Endothelial cell of umbilical vein (primary cell): Measurements from ENCODE around the gene ERVW-1. TPM values are rescaled to one million over a fixed set of nuclear protein-coding genes. Genes with fewer than 3 reads are reported as not detected.

Experiments
- BruUV-seq: library from RNA; stranded (reverse); fragments of 400-500 nt; replicated peaks from 2 replicates; lab custom pipeline; 2021; lab: Mats Ljungman, UMichigan
- CTCF ChIA-PET: fragments of 300-600, 350-600 bp; sonication (Branson Sonifier 250); formaldehyde crosslinking; loops from one replicate; lab custom pipeline; 2021; ENCODE audit warnings: antibody characterized with exemption, inconsistent platforms; lab: Charles Lee
- POLR2A ChIA-PET: fragments of 300-600, 350-600 bp; sonication (Branson Sonifier 250); formaldehyde crosslinking; loops from one replicate; lab custom pipeline; 2021; ENCODE audit warnings: antibody characterized with exemption, inconsistent platforms; lab: Charles Lee
- DNase-seq: peaks from one replicate; pipeline ENCODE4 v3.0.0-alpha.2; 2011; ENCODE audit warnings: low read depth, low spot score
- FAIRE-seq: peaks from 2 replicates; lab custom pipeline; 2011; peaks lifted over from hg19 to GRCh38; lab: Jason Lieb, UNC
- H2AFZ ChIP-seq: 2 replicates; pipeline ENCODE4 v1.6.0; 2012; ENCODE audit warnings: low read depth, low read length, control low read depth, inconsistent platforms
- H3K27ac ChIP-seq: 2 replicates; pipeline ENCODE4 v1.5.1; 2011; ENCODE audit warnings: low read depth, mild to moderate bottlenecking, control low read depth, low read length, moderate library complexity; ENCODE audit not compliant: insufficient read depth
- H3K27me3 ChIP-seq, 2 experiments: 2 replicates each; pipeline versions ENCODE4 v1.6.0 to v1.6.1; 2011; ENCODE audit warnings: low read length in 2 of 2, mixed read lengths in 1 of 2; ENCODE audit not compliant: control insufficient read depth in 2 of 2, insufficient read depth in 2 of 2
- H3K36me3 ChIP-seq, 2 experiments: 2 replicates in 1 of 2; 3 replicates in 1 of 2; pipeline ENCODE4 v1.5.1; 2011; ENCODE audit warnings: low read length in 2 of 2, mild to moderate bottlenecking in 1 of 2, moderate library complexity in 1 of 2; ENCODE audit not compliant: control insufficient read depth in 2 of 2, insufficient read depth in 2 of 2; ENCODE audit errors: extremely low read depth in 1 of 2
- H3K4me1 ChIP-seq: 3 replicates; pipeline ENCODE4 v1.5.1; 2011; ENCODE audit warnings: mild to moderate bottlenecking, low read length; ENCODE audit not compliant: control insufficient read depth, insufficient read depth; ENCODE audit errors: extremely low read depth
- H3K4me2 ChIP-seq: 2 replicates; pipeline ENCODE4 v1.6.1; 2011; ENCODE audit warnings: low read length, control low read depth, mixed read lengths; ENCODE audit not compliant: insufficient read depth
- H3K4me3 ChIP-seq, 3 experiments: fragments of 200-600 bp in 1 of 3; sonication (generic), shearing (Covaris generic) in 1 of 3; replicated peaks in 1 of 3; 2 replicates each; pipeline ENCODE4 v1.5.1; 2011 to 2016; ENCODE audit warnings: control low read depth in 3 of 3, low read length in 3 of 3, mild to moderate bottlenecking in 2 of 3, inconsistent platforms in 1 of 3, low read depth in 1 of 3, moderate library complexity in 1 of 3; ENCODE audit not compliant: insufficient read depth in 1 of 3
- H3K79me2 ChIP-seq: 2 replicates; pipeline ENCODE4 v1.6.0; 2012; ENCODE audit warnings: low read length, inconsistent platforms; ENCODE audit not compliant: control insufficient read depth, insufficient read depth
- H3K9ac ChIP-seq: replicated peaks from 2 replicates; pipeline ENCODE3; 2011; ENCODE audit warnings: low read length, control low read depth; ENCODE audit not compliant: insufficient read depth; ENCODE audit errors: extremely low read depth
- H3K9me1 ChIP-seq: replicated peaks from 3 replicates; pipeline ENCODE4 v1.6.0; 2011; ENCODE audit warnings: mild to moderate bottlenecking, low read length; ENCODE audit not compliant: control insufficient read depth, insufficient read depth; ENCODE audit errors: extremely low read depth
- H3K9me3 ChIP-seq: replicated peaks from 2 replicates; pipeline ENCODE4 v1.5.1; 2012; ENCODE audit warnings: low read length, inconsistent platforms; ENCODE audit not compliant: control insufficient read depth, insufficient read depth
- H4K20me1 ChIP-seq: replicated peaks from 2 replicates; pipeline ENCODE3; 2011; ENCODE audit warnings: mild to moderate bottlenecking, low read length; ENCODE audit not compliant: control insufficient read depth, insufficient read depth; ENCODE audit errors: extremely low read depth
- CTCF ChIP-seq, 2 donors: IDR thresholded peaks; 1 replicate in 1 of 2; 2 replicates in 1 of 2; pipeline ENCODE4 v1.5.1; 2011; ENCODE audit warnings: low read length in 2 of 2, mild to moderate bottlenecking in 2 of 2, moderate library complexity in 2 of 2, control low read depth in 1 of 2, inconsistent platforms in 1 of 2, low read depth in 1 of 2; ENCODE audit not compliant: insufficient read depth in 1 of 2; ENCODE audit errors: extremely low read depth in 1 of 2
- EZH2 ChIP-seq: IDR thresholded peaks from 2 replicates; pipeline ENCODE4 v1.6.1; 2012; ENCODE audit warnings: borderline replicate concordance, low read depth, mild to moderate bottlenecking, moderate library complexity, low read length, inconsistent platforms; ENCODE audit not compliant: severe bottlenecking
- FOS ChIP-seq: IDR thresholded peaks from 2 replicates; pipeline ENCODE4 v1.6.1; 2011; ENCODE audit warnings: mild to moderate bottlenecking, low read length, moderate library complexity, borderline replicate concordance; ENCODE audit not compliant: insufficient read depth
- GATA2 ChIP-seq: IDR thresholded peaks from 2 replicates; pipeline ENCODE4 v1.7.0; 2011; ENCODE audit warnings: low read depth, mild to moderate bottlenecking, moderate library complexity, mixed read lengths, low read length; ENCODE audit not compliant: insufficient read length, insufficient read depth
- JUN ChIP-seq: IDR thresholded peaks from 2 replicates; pipeline ENCODE4 v1.6.1; 2011; ENCODE audit warnings: borderline replicate concordance, low read depth; ENCODE audit not compliant: insufficient read length, insufficient read depth
- MAX ChIP-seq: IDR thresholded peaks from 2 replicates; pipeline ENCODE4 v1.6.1; 2011; ENCODE audit not compliant: insufficient read depth, insufficient read length
- MYC ChIP-seq: IDR thresholded peaks from one replicate; pipeline ENCODE4 v1.6.1; 2011; ENCODE audit warnings: mild to moderate bottlenecking, low read depth, low read length
- POLR2A ChIP-seq: IDR thresholded peaks from 2 replicates; pipeline ENCODE4 v1.6.1; 2012; ENCODE audit warnings: low read depth, mild to moderate bottlenecking, control low read depth, low read length
- POLR2AphosphoS5 ChIP-seq: IDR thresholded peaks from 2 replicates; pipeline ENCODE4 v1.6.1; 2012; ENCODE audit warnings: low read depth, mild to moderate bottlenecking, control low read depth, low read length, moderate library complexity; ENCODE audit not compliant: insufficient read depth
- dilution Hi-C: fragments of 300-500 bp; cut with MboI; formaldehyde crosslinking; loops from one replicate; pipeline ENCODE4 v1.15.0; 2019; ENCODE audit warnings: low sequenced_read_pairs; ENCODE audit not compliant: extremely low pct_ligation_motif_present
- intact Hi-C: fragments of 100-400 bp; cut with micrococcal nuclease; formaldehyde crosslinking; loops from one replicate; pipeline ENCODE4 v1.10.0; 2022
- polyA plus RNA-seq, 4 experiments: library from polyadenylated mRNA; depleted of rRNA in 3 of 4; stranded (reverse) in 3 of 4; unstranded in 1 of 4; fragments of >200 nt; gene quantifications; 2 replicates each; pipeline versions ENCODE4 v1.2.1 to v1.2.3, GENCODE V29; 2011 to 2012; ENCODE audit warnings: missing spikeins in 1 of 4
- total RNA-seq: library from RNA; stranded (reverse); gene quantifications from 2 replicates; pipeline ENCODE4 v1.2.3, GENCODE V29; 2021

The ERVW-1 gene
- total and polyA plus RNA-seq, 2 donors (not counting 3 experiments of a cell fraction or from before 2014, with no cell fraction given) = not detected

GRCh38 chr7:92496876-92497275 is 19.1 kb upstream of the ERVW-1 start:
- no peaks in the 10 kb centered on the region for H3K9me1 ChIP-seq
- TF ChIP-seq JUN (no peak), MAX (no peak), POLR2AphosphoS5 (no peak), POLR2A (no peak), EZH2 (no peak), MYC (no peak), GATA2 (no peak), FOS (no peak), CTCF (IDR thresholded peaks at IDR 0.05; ENCODE audit: extremely low read depth in 1 of 2, insufficient read depth in 1 of 2, low read depth in 1 of 2, low read length in 2 of 2) (no peak)
- ChIA-PET CTCF (no interaction called here), POLR2A (no interaction called here)
- DNase-seq = no peak
- H3K79me2 ChIP-seq = no peaks in the 10 kb centered on the region
- no peaks in the 10 kb centered on the region for H3K4me1 ChIP-seq
- no peaks in the 10 kb centered on the region for H4K20me1 ChIP-seq
- H3K36me3 ChIP-seq = peaks cover 2 to 8% of the 10 kb centered on the region in 2 experiments
- H3K9ac ChIP-seq = no peak overlapping the region
- intact Hi-C loops = no loop called here
- no peak overlapping the region for H3K4me3 ChIP-seq
- H3K27ac ChIP-seq = no peak overlapping the region
- no peak overlapping the region for H3K4me2 ChIP-seq
- no peaks in the 10 kb centered on the region for H3K27me3 ChIP-seq
- no peak overlapping the region for H2AFZ ChIP-seq
- H3K9me3 ChIP-seq = no peaks in the 10 kb centered on the region
- no peak for FAIRE-seq
- dilution Hi-C loops = no loop called here
- no TSS peak for BruUV-seq
